PC-9 (cell line): Measurements from ENCODE around the gene RAB8A. TPM values are rescaled to one million over a fixed set of nuclear protein-coding genes. Genes with fewer than 3 reads are reported as not detected.

Experiments used
- BruUV-seq: library from RNA; stranded (reverse); fragments of 400-500 nt; replicated peaks from 2 replicates; lab custom pipeline; 2021; lab: Mats Ljungman, UMichigan
- CTCF ChIA-PET: fragments of 300-600 bp; sonication (Branson Sonifier 250); formaldehyde crosslinking; loops from one replicate; lab custom pipeline; 2022; ENCODE audit warnings: antibody characterized with exemption; lab: Charles Lee
- POLR2A ChIA-PET: fragments of 300-600 bp; sonication (Branson Sonifier 250); formaldehyde crosslinking; loops from one replicate; lab custom pipeline; 2022; ENCODE audit warnings: antibody characterized with exemption; ENCODE audit not compliant: unreplicated experiment; lab: Charles Lee
- DNase-seq, 2 experiments: peaks; one replicate each; pipeline versions ENCODE4 v3.0.0 to v3.0.0-alpha.2; 2015 to 2022; ENCODE audit warnings: mixed read lengths in 1 of 2
- H2AFZ ChIP-seq: fragments of 200-600 bp; sonication (generic); 2 replicates; pipeline ENCODE4 v1.8.1; 2017; ENCODE audit warnings: antibody characterized with exemption
- H3F3A ChIP-seq: fragments of 200-600 bp; sonication (generic); 2 replicates; pipeline ENCODE4 v1.8.1; 2017; ENCODE audit warnings: antibody characterized with exemption, mild to moderate bottlenecking, low read depth; ENCODE audit not compliant: insufficient read depth
- H3K27ac ChIP-seq: fragments of 200-600 bp; sonication (generic); 2 replicates; pipeline ENCODE4 v1.6.1; 2016; ENCODE audit warnings: mixed run types
- H3K27me3 ChIP-seq: fragments of 200-600 bp; sonication (generic); 2 replicates; pipeline ENCODE4 v1.6.1; 2016; ENCODE audit warnings: low read depth, mixed run types; ENCODE audit not compliant: insufficient read depth
- H3K36me3 ChIP-seq: fragments of 200-600 bp; sonication (generic); 2 replicates; pipeline ENCODE4 v1.6.1; 2016; ENCODE audit warnings: low read depth, mixed run types
- H3K4me1 ChIP-seq: fragments of 200-600 bp; sonication (generic); replicated peaks from 2 replicates; pipeline ENCODE4 v1.6.1; 2016; ENCODE audit warnings: mixed run types; ENCODE audit not compliant: insufficient read depth
- H3K4me2 ChIP-seq: fragments of 200-600 bp; sonication (generic); 2 replicates; pipeline ENCODE4 v1.6.1; 2017; ENCODE audit warnings: mixed run types
- H3K4me3 ChIP-seq: fragments of 200-600 bp; sonication (generic); 2 replicates; pipeline ENCODE4 v1.6.1; 2016; ENCODE audit warnings: mixed run types
- H3K79me2 ChIP-seq: fragments of 200-600 bp; sonication (generic); 2 replicates; pipeline ENCODE4 v1.6.1; 2017; ENCODE audit warnings: low read depth, mixed run types
- H3K9me2 ChIP-seq: fragments of 200-600 bp; sonication (generic); 2 replicates; pipeline ENCODE4 v1.8.1; 2017; ENCODE audit warnings: mild to moderate bottlenecking; ENCODE audit not compliant: insufficient read depth
- H3K9me3 ChIP-seq: fragments of 200-600 bp; sonication (generic); 2 replicates; pipeline ENCODE4 v1.8.1; 2016; ENCODE audit warnings: low read depth; ENCODE audit not compliant: insufficient read depth
- H4K20me1 ChIP-seq: fragments of 200-600 bp; sonication (generic); 2 replicates; pipeline ENCODE4 v1.8.1; 2017; ENCODE audit not compliant: insufficient read depth
- EZH2 ChIP-seq: fragments of 200-600 bp; sonication (generic); IDR thresholded peaks from 2 replicates; pipeline ENCODE4 v1.8.0; 2017; ENCODE audit warnings: antibody characterized with exemption, low read depth
- intact Hi-C: fragments of 100-400 bp; cut with micrococcal nuclease; formaldehyde crosslinking; loops from one replicate; pipeline ENCODE4 v1.10.0; 2022; ENCODE audit not compliant: unreplicated experiment
- total RNA-seq: library from RNA; stranded (reverse); gene quantifications from 2 replicates; pipeline ENCODE4 v1.2.3, GENCODE V29; 2021
- TF ChIP-seq, protein P1 (sequence below): fragments of 200-600 bp; sonication (generic); conservative IDR thresholded peaks from 2 replicates; pipeline ENCODE4 v1.6.1; 2017; ENCODE audit warnings: mixed run types, antibody characterized with exemption, mild to moderate bottlenecking, moderate library complexity

The RAB8A gene
- total RNA-seq, 1 experiment from 2014 or later, result 104 TPM

DNA sequence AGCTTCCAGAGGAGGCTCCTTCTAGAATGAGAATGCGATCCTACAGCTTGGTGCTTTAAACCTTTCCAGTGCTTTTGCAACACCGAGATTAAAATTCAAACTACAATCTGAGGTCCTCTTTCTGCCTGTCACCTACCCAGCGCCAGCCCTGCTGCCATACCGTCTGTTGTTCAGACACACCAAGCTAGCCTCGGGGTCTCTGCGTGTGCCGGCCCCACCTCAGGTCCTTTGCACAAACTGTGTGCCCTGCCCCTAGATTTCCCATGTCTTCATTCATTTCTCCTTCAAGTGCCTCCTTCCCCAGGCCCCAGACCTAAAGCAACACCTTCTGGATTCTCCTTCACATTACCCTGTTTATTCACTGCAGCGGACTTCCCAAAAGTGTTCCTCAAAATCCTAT, 42.9 kb downstream of the RAB8A start:
- Histone ChIP-seq H3K27me3 (no peaks in the 10 kb centered on the region), H3F3A (peaks cover 29% of the 10 kb centered on the region; the same call in 1 of the 2 replicates), H3K79me2 (no peaks in the 10 kb centered on the region), H4K20me1 (no peaks in the 10 kb centered on the region), H3K9me3 (no peaks in the 10 kb centered on the region), H3K4me3 (no peak overlapping the region), H3K36me3 (no peaks in the 10 kb centered on the region), H3K4me2 (no peak overlapping the region), H3K9me2 (no peaks in the 10 kb centered on the region), H3K27ac (no peak overlapping the region), H2AFZ (no peak overlapping the region), H3K4me1 (no peaks in the 10 kb centered on the region)
- DNase-seq, result no peak
- intact Hi-C loops, result no loop called here
- ChIA-PET POLR2A (no interaction called here), CTCF (no interaction called here)
- no TSS peak for BruUV-seq
- TF ChIP-seq, protein P1, sequence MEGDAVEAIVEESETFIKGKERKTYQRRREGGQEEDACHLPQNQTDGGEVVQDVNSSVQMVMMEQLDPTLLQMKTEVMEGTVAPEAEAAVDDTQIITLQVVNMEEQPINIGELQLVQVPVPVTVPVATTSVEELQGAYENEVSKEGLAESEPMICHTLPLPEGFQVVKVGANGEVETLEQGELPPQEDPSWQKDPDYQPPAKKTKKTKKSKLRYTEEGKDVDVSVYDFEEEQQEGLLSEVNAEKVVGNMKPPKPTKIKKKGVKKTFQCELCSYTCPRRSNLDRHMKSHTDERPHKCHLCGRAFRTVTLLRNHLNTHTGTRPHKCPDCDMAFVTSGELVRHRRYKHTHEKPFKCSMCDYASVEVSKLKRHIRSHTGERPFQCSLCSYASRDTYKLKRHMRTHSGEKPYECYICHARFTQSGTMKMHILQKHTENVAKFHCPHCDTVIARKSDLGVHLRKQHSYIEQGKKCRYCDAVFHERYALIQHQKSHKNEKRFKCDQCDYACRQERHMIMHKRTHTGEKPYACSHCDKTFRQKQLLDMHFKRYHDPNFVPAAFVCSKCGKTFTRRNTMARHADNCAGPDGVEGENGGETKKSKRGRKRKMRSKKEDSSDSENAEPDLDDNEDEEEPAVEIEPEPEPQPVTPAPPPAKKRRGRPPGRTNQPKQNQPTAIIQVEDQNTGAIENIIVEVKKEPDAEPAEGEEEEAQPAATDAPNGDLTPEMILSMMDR, result no peak
- no peak for TF ChIP-seq EZH2

DNA sequence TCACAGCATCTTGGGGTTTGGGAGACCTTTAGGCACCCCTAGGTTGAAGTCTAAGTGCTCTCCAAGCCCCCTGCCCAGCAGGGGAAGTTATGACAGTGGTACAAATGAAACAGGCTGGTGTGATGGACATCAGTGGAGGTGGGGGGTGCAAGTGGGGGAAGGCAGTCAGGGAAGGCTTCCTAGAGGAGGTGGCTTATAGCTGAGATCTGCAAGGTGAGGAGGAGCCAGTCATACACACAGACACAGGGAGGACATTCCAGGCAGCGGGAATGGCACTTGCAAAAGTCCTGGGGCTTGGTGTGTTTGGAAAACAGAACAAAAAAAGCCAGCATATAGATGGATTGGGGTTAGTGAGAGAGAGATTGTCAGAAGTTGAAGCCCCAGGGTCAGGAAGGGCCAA, 43.4 kb downstream of the RAB8A start:
- CTCF ChIA-PET, result no interaction called here
- H3K36me3 ChIP-seq, result no peaks in the 10 kb centered on the region
- H3K4me3 ChIP-seq, result no peak overlapping the region
- H3K4me2 ChIP-seq, result no peak overlapping the region
- no peaks in the 10 kb centered on the region for H4K20me1 ChIP-seq
- TF ChIP-seq, protein P1, result no peak
- no peak for TF ChIP-seq EZH2
- no peaks in the 10 kb centered on the region for H3K9me3 ChIP-seq
- no peaks in the 10 kb centered on the region for H3K79me2 ChIP-seq
- no peak for DNase-seq
- peaks cover 5% of the 10 kb centered on the region; the same call in 1 of the 2 replicates for H3K4me1 ChIP-seq
- H2AFZ ChIP-seq, result no peak overlapping the region
- intact Hi-C loops, result no loop called here
- H3F3A ChIP-seq, result peaks cover 27% of the 10 kb centered on the region; the same call in 1 of the 2 replicates
- no TSS peak for BruUV-seq
- H3K27ac ChIP-seq, result no peak overlapping the region
- H3K9me2 ChIP-seq, result no peaks in the 10 kb centered on the region
- H3K27me3 ChIP-seq, result no peaks in the 10 kb centered on the region
- POLR2A ChIA-PET, result no interaction called here

DNA sequence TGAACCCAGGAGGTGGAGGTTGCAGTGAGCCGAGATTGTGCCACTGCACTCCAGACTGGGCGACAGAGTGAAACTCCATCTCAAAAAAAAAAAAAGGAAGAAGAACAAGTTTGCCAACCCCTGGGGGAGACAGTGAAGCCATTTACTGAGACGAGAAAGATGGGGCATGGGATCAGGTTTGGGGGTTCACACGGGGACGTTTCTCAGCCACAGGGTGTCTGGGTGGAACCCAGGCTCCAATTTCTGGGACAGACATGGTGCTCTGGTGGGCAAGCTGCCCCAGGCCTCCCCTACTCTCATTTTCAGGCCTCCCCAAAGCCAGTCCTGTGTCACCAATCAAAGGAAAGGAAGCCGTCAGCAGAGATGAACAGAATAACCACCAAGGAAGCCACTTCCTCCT, 45.2 kb downstream of the RAB8A start:
- POLR2A ChIA-PET, result no interaction called here

More for the DNA sequence above, 45.2 kb downstream of the RAB8A start:
- CTCF ChIA-PET, result interaction anchor here (0.7 kb wide), 1 partner anchor 21 kb away, joined by 5 read pairs; no protein-coding TSS in a partner anchor
- Histone ChIP-seq H3K4me2 (no peak overlapping the region), H3K4me3 (no peak overlapping the region), H3K27me3 (no peaks in the 10 kb centered on the region), H3K36me3 (no peaks in the 10 kb centered on the region), H3K4me1 (peaks cover 20% of the 10 kb centered on the region), H3K9me2 (no peaks in the 10 kb centered on the region), H3K79me2 (no peaks in the 10 kb centered on the region), H3K27ac (no peak overlapping the region), H3K9me3 (no peaks in the 10 kb centered on the region), H2AFZ (no peak overlapping the region), H4K20me1 (no peaks in the 10 kb centered on the region), H3F3A (peaks cover 35% of the 10 kb centered on the region)
- intact Hi-C loops, result no loop called here
- BruUV-seq, result no TSS peak
- no peak for DNase-seq
- TF ChIP-seq EZH2, result no peak
- TF ChIP-seq, protein P1, result no peak
